DMS153 (cell line): ENCODE data around the gene SDCCAG8.

ENCODE experiments used
- DNase-seq: peaks from one replicate; lab custom pipeline; 2025; lab: John Stamatoyannopoulos, UW

The SDCCAG8 gene

DNA sequence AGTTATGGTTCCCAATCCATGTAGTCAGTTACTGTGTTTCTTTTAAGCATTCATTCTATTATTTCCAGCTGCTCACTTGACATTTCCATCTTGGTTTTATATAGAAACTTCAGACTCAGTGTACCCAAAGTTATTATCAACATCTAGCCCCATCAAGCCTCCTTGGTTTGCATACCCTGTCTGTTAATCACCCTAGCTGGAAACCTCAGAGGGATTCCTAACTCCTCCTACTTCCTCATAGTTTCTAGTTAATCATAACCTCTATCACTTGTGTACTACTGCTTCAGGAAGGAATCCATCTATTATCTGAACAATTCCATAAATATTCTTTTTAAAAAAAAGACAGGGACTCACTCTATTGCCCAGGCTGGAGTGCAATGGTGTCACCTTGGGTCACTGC lies 293.3 kb downstream of the SDCCAG8 start:
- DNase-seq, result no peak
